ENCODE results near the gene EMX1.

GRCh38 chr2:72911256-72911655, 6.1 kb upstream of the EMX1 start:
- no peak for TF ChIP-seq CTCF (tag by site-specific recombination; IDR thresholded peaks at IDR 0.05)
- no peak for TF ChIP-seq ZNF121 (tag by site-specific recombination; IDR thresholded peaks at IDR 0.05)
- TF ChIP-seq ZNF530 (tag by site-specific recombination; IDR thresholded peaks at IDR 0.05; ENCODE audit: low read depth): no peak
- no peak for TF ChIP-seq ZNF274 (IDR thresholded peaks at IDR 0.05; ENCODE audit: low read length)
- no peak for TF ChIP-seq ZNF274 (tag by site-specific recombination; IDR thresholded peaks at IDR 0.05; ENCODE audit: borderline replicate concordance)
- TF ChIP-seq ZBTB44 (tag by site-specific recombination; IDR thresholded peaks at IDR 0.05): no peak
- TF ChIP-seq PRDM10 (tag by site-specific recombination; IDR thresholded peaks at IDR 0.05): no peak

Measured in HEK293 (cell line).